Activated naive CD4-positive, alpha-beta T cell treated with anti-CD3 and anti-CD28 coated beads for 36 hours (primary cell): ENCODE data around the gene CAMK2A. TPM values are rescaled to one million over a fixed set of nuclear protein-coding genes. Genes with fewer than 3 reads are reported as not detected.

ENCODE experiments used
- CTCF ChIA-PET: fragments of 350-600 bp; sonication (Branson Sonifier 250); formaldehyde crosslinking; loops from one replicate; lab custom pipeline; 2021; ENCODE audit warnings: antibody characterized with exemption; lab: Charles Lee
- DNase-seq: peaks from one replicate; pipeline ENCODE4 v3.0.0-alpha.2; 2020
- H3K27ac Mint-ChIP-seq: one replicate; pipeline ENCODE4 v1.8.0; 2021; ENCODE audit warnings: mild to moderate bottlenecking, mixed read lengths
- H3K27me3 Mint-ChIP-seq: one replicate; pipeline ENCODE4 v1.8.0; 2021; ENCODE audit warnings: low read depth, mixed read lengths
- H3K36me3 Mint-ChIP-seq: one replicate; pipeline ENCODE4 v1.8.0; 2021; ENCODE audit warnings: low read depth, mixed read lengths
- H3K4me1 Mint-ChIP-seq: one replicate; pipeline ENCODE4 v1.8.0; 2021; ENCODE audit warnings: low read depth, mixed read lengths
- H3K4me3 Mint-ChIP-seq: one replicate; pipeline ENCODE4 v1.8.0; 2021; ENCODE audit warnings: mild to moderate bottlenecking, moderate library complexity, mixed read lengths
- H3K9me3 Mint-ChIP-seq: one replicate; pipeline ENCODE4 v1.8.0; 2021; ENCODE audit warnings: mixed read lengths
- intact Hi-C: fragments of 100-400 bp; cut with micrococcal nuclease; formaldehyde crosslinking; loops from one replicate; pipeline ENCODE4 v1.15.1; 2023
- total RNA-seq, 2 experiments: library from RNA; stranded (reverse); gene quantifications; one replicate each; pipeline ENCODE4 v1.2.3, GENCODE V29; 2021

Gene CAMK2A
- total RNA-seq, 2 experiments from 2014 or later: not detected

- no peak overlapping the region for H3K4me3 Mint-ChIP-seq
- intact Hi-C loops: no loop called here
- peaks cover 8% of the 10 kb centered on the region for H3K4me1 Mint-ChIP-seq
- no peaks in the 10 kb centered on the region for H3K9me3 Mint-ChIP-seq
- no peak overlapping the region for H3K27ac Mint-ChIP-seq
- CTCF ChIA-PET: no interaction called here
- DNase-seq: no peak
- peaks cover 7% of the 10 kb centered on the region for H3K27me3 Mint-ChIP-seq
- no peaks in the 10 kb centered on the region for H3K36me3 Mint-ChIP-seq
These were observed 85.6 kb downstream of the CAMK2A start for GRCh38 chr5:150203832-150204589.

GRCh38 chr5:150202501-150202900 is 87.1 kb downstream of the CAMK2A start:
- Mint-ChIP-seq H3K27ac (no peak overlapping the region), H3K36me3 (no peaks in the 10 kb centered on the region), H3K9me3 (no peaks in the 10 kb centered on the region), H3K4me1 (no peaks in the 10 kb centered on the region), H3K27me3 (no peaks in the 10 kb centered on the region), H3K4me3 (no peak overlapping the region)
- no peak for DNase-seq
- CTCF ChIA-PET: no interaction called here
- intact Hi-C loops: no loop called here

- H3K27ac Mint-ChIP-seq: no peak overlapping the region
- intact Hi-C loops: no loop called here
- CTCF ChIA-PET: no interaction called here
- no peaks in the 10 kb centered on the region for H3K4me1 Mint-ChIP-seq
- no peaks in the 10 kb centered on the region for H3K27me3 Mint-ChIP-seq
- H3K36me3 Mint-ChIP-seq: no peaks in the 10 kb centered on the region
- DNase-seq: no peak
- no peaks in the 10 kb centered on the region for H3K9me3 Mint-ChIP-seq
- H3K4me3 Mint-ChIP-seq: no peak overlapping the region
These were observed 92.1 kb downstream of the CAMK2A start for GRCh38 chr5:150197476-150197875.

- CTCF ChIA-PET: no interaction called here
- no peak overlapping the region for H3K27ac Mint-ChIP-seq
- no peak for DNase-seq
- H3K4me1 Mint-ChIP-seq: no peaks in the 10 kb centered on the region
- H3K27me3 Mint-ChIP-seq: no peaks in the 10 kb centered on the region
- intact Hi-C loops: no loop called here
- H3K36me3 Mint-ChIP-seq: no peaks in the 10 kb centered on the region
- H3K4me3 Mint-ChIP-seq: no peak overlapping the region
- no peaks in the 10 kb centered on the region for H3K9me3 Mint-ChIP-seq
These were observed 92.6 kb downstream of the CAMK2A start for GRCh38 chr5:150196986-150197385.

- intact Hi-C loops: no loop called here
- CTCF ChIA-PET: no interaction called here
- Mint-ChIP-seq H3K36me3 (no peaks in the 10 kb centered on the region), H3K4me3 (no peak overlapping the region), H3K27me3 (peaks cover 2% of the 10 kb centered on the region), H3K9me3 (no peaks in the 10 kb centered on the region), H3K4me1 (no peaks in the 10 kb centered on the region), H3K27ac (no peak overlapping the region)
- no peak for DNase-seq
These were observed 93.1 kb downstream of the CAMK2A start for GRCh38 chr5:150196514-150196913.

GRCh38 chr5:150195736-150196485 is 93.7 kb downstream of the CAMK2A start:
- no peaks in the 10 kb centered on the region for H3K4me1 Mint-ChIP-seq
- H3K36me3 Mint-ChIP-seq: no peaks in the 10 kb centered on the region
- no peak for DNase-seq
- no peak overlapping the region for H3K27ac Mint-ChIP-seq
- no peak overlapping the region for H3K4me3 Mint-ChIP-seq
- no peaks in the 10 kb centered on the region for H3K9me3 Mint-ChIP-seq
- peaks cover 4% of the 10 kb centered on the region for H3K27me3 Mint-ChIP-seq
- intact Hi-C loops: no loop called here
- CTCF ChIA-PET: no interaction called here

- Mint-ChIP-seq H3K4me1 (no peaks in the 10 kb centered on the region), H3K27ac (no peak overlapping the region), H3K36me3 (no peaks in the 10 kb centered on the region), H3K9me3 (no peaks in the 10 kb centered on the region), H3K27me3 (peaks cover 10% of the 10 kb centered on the region), H3K4me3 (no peak overlapping the region)
- no peak for DNase-seq
- CTCF ChIA-PET: interaction anchor here (0.6 to 0.8 kb wide), 2 partner anchors 58 to 549 kb away, joined by 3 read pairs; no protein-coding TSS in a partner anchor
- intact Hi-C loops: no loop called here
These were observed 97.1 kb downstream of the CAMK2A start for GRCh38 chr5:150192462-150192861.

GRCh38 chr5:150190987-150191386 is 98.6 kb downstream of the CAMK2A start:
- Mint-ChIP-seq H3K36me3 (no peaks in the 10 kb centered on the region), H3K4me1 (no peaks in the 10 kb centered on the region), H3K9me3 (no peaks in the 10 kb centered on the region), H3K4me3 (no peak overlapping the region), H3K27ac (no peak overlapping the region), H3K27me3 (peaks cover 10% of the 10 kb centered on the region)
- intact Hi-C loops: no loop called here
- DNase-seq: no peak
- CTCF ChIA-PET: no interaction called here

- Mint-ChIP-seq H3K27me3 (peaks cover 10% of the 10 kb centered on the region), H3K36me3 (no peaks in the 10 kb centered on the region), H3K9me3 (no peaks in the 10 kb centered on the region), H3K27ac (no peak overlapping the region), H3K4me3 (no peak overlapping the region), H3K4me1 (no peaks in the 10 kb centered on the region)
- intact Hi-C loops: no loop called here
- no peak for DNase-seq
- CTCF ChIA-PET: no interaction called here
These were observed 99.0 kb downstream of the CAMK2A start for GRCh38 chr5:150190503-150190979.

- H3K27ac Mint-ChIP-seq: no peak within 1 kb of the TSS
- H3K36me3 Mint-ChIP-seq: no peaks in the 10 kb centered on the region
- CTCF ChIA-PET: no interaction called here
- H3K4me3 Mint-ChIP-seq: no peak within 1 kb of the TSS
- no peaks in the 10 kb centered on the region for H3K4me1 Mint-ChIP-seq
- DNase-seq: no peak
- intact Hi-C loops: no loop called here
- H3K9me3 Mint-ChIP-seq: no peaks in the 10 kb centered on the region
- peaks cover 10% of the 10 kb centered on the region for H3K27me3 Mint-ChIP-seq
These were observed 99.7 kb downstream of the CAMK2A start, which contains the start of gene SLC6A7 for GRCh38 chr5:150189728-150190502. SLC6A7 (plus strand) TSS chr5:150190062; CDS start chr5:150190328, 266 bp downstream.

- Mint-ChIP-seq H3K4me3 (no peak overlapping the region), H3K27ac (no peak overlapping the region), H3K4me1 (no peaks in the 10 kb centered on the region), H3K36me3 (no peaks in the 10 kb centered on the region), H3K27me3 (peaks cover 10% of the 10 kb centered on the region), H3K9me3 (no peaks in the 10 kb centered on the region)
- no peak for DNase-seq
- intact Hi-C loops: no loop called here
- CTCF ChIA-PET: no interaction called here
These were observed 100.2 kb downstream of the CAMK2A start for GRCh38 chr5:150189326-150189725.

GRCh38 chr5:150188146-150188842 is 101.3 kb downstream of the CAMK2A start:
- Mint-ChIP-seq H3K36me3 (no peaks in the 10 kb centered on the region), H3K4me1 (no peaks in the 10 kb centered on the region), H3K27ac (no peak overlapping the region), H3K4me3 (no peak overlapping the region), H3K27me3 (peaks cover 10% of the 10 kb centered on the region), H3K9me3 (no peaks in the 10 kb centered on the region)
- intact Hi-C loops: no loop called here
- CTCF ChIA-PET: no interaction called here
- no peak for DNase-seq
